Fibroblast of the aortic adventitia (primary cell): Measurements from ENCODE around the gene EXT2. TPM values are rescaled to one million over a fixed set of nuclear protein-coding genes. Genes with fewer than 3 reads are reported as not detected.

Experiments
- DNase-seq: peaks from one replicate; pipeline ENCODE4 v3.0.0-alpha.2; 2010; ENCODE audit warnings: low read depth
- H3K4me3 ChIP-seq: 2 replicates; pipeline ENCODE4 v1.5.1; 2011; ENCODE audit warnings: low read depth, mild to moderate bottlenecking, control low read depth, low read length, moderate library complexity
- CTCF ChIP-seq: IDR thresholded peaks from 2 replicates; pipeline ENCODE4 v1.5.1; 2011; ENCODE audit warnings: mild to moderate bottlenecking, low read length, control low read depth, inconsistent platforms; ENCODE audit not compliant: insufficient read depth
- total RNA-seq: library from RNA; depleted of rRNA; stranded (reverse); fragments of >200 nt; gene quantifications from 2 replicates; pipeline ENCODE4 v1.2.3, GENCODE V29; 2012; ENCODE audit warnings: low replicate concordance

The EXT2 gene
- total RNA-seq, 1 donor: 100 TPM

- H3K4me3 ChIP-seq: no peak overlapping the region
- DNase-seq: peak; percentile 50
- peak; percentile 89 for TF ChIP-seq CTCF
These were observed 14.8 kb downstream of the EXT2 start for GRCh38 chr11:44110231-44110679.

- no peak overlapping the region for H3K4me3 ChIP-seq
- DNase-seq: peak; percentile 52
- TF ChIP-seq CTCF: no peak
These were observed 16.8 kb downstream of the EXT2 start for GRCh38 chr11:44112091-44112821.

GRCh38 chr11:44113018-44113417 is 17.5 kb downstream of the EXT2 start:
- H3K4me3 ChIP-seq: no peak overlapping the region
- no peak for TF ChIP-seq CTCF
- DNase-seq: no peak

GRCh38 chr11:44113572-44113971 is 18.1 kb downstream of the EXT2 start:
- no peak for DNase-seq
- TF ChIP-seq CTCF: no peak
- H3K4me3 ChIP-seq: no peak overlapping the region

GRCh38 chr11:44116234-44116830 is 20.9 kb downstream of the EXT2 start:
- TF ChIP-seq CTCF: no peak
- no peak overlapping the region for H3K4me3 ChIP-seq
- no peak for DNase-seq

- TF ChIP-seq CTCF: peak; percentile 23
- H3K4me3 ChIP-seq: no peak overlapping the region
- no peak for DNase-seq
These were observed 24.7 kb downstream of the EXT2 start for GRCh38 chr11:44120169-44120568.
